Mammary epithelial cell (primary cell): ENCODE measurements around the gene TC2N.

Source experiments
- CTCF ChIP-seq, 2 donors: IDR thresholded peaks in 1 of 2; conservative IDR thresholded peaks in 1 of 2; 2 replicates each; pipeline ENCODE4 v1.5.1; 2011 to 2012; ENCODE audit warnings: inconsistent platforms in 2 of 2, low read length in 2 of 2, mild to moderate bottlenecking in 2 of 2, control low read depth in 1 of 2, low read depth in 1 of 2; ENCODE audit not compliant: insufficient read depth in 1 of 2; ENCODE audit errors: extremely low read depth in 1 of 2
- EZH2 ChIP-seq: IDR thresholded peaks from 2 replicates; pipeline ENCODE4 v1.6.1; 2012; ENCODE audit warnings: low read length, inconsistent platforms, borderline replicate concordance

GRCh38 chr14:91884664-91885063, 17.3 kb upstream of the TC2N start:
- TF ChIP-seq CTCF (conservative IDR thresholded peaks at IDR 0.05 in 1 of 2, IDR thresholded peaks at IDR 0.05 in 1 of 2; ENCODE audit: extremely low read depth in 1 of 2, insufficient read depth in 1 of 2, low read depth in 1 of 2, low read length in 2 of 2) (no peak), EZH2 (no peak)
